Breast epithelium (tissue), 4 donors: Measurements from ENCODE around the gene ACSL3. TPM values are rescaled to one million over a fixed set of nuclear protein-coding genes. Genes with fewer than 3 reads are reported as not detected.

Source experiments
- DNase-seq, 2 donors: peaks; one replicate each; pipeline ENCODE4 v3.0.0-alpha.2; 2019; ENCODE audit warnings: low spot score in 2 of 2
- H3K27ac ChIP-seq, 2 donors: fragments of 200-600 bp; sonication (generic) in 1 of 2; one replicate each; pipeline ENCODE4 v1.5.1; 2016 to 2019; ENCODE audit warnings: mild to moderate bottlenecking in 1 of 2
- H3K27me3 ChIP-seq, 2 donors: fragments of 200-600 bp; sonication (generic) in 1 of 2; one replicate each; pipeline versions ENCODE4 v1.5.1 to v1.6.0; 2017 to 2019; ENCODE audit warnings: control low read depth in 1 of 2, mild to moderate bottlenecking in 1 of 2
- H3K36me3 ChIP-seq: fragments of 200-600 bp; one replicate; pipeline ENCODE4 v1.5.1; 2019
- H3K4me1 ChIP-seq, 2 donors: fragments of 200-600 bp; sonication (generic); one replicate each; pipeline ENCODE4 v1.5.1; 2016 to 2019; ENCODE audit warnings: control low read depth in 1 of 2
- H3K4me3 ChIP-seq, 3 donors: fragments of 200-600 bp; sonication (generic); 1 replicate in 2 of 3; 2 replicates in 1 of 3; pipeline ENCODE4 v1.5.1; 2016 to 2019; ENCODE audit warnings: mild to moderate bottlenecking in 3 of 3, moderate library complexity in 2 of 3
- H3K9me3 ChIP-seq, 2 donors: fragments of 200-600 bp; sonication (generic) in 1 of 2; one replicate each; pipeline ENCODE4 v1.5.1; 2016 to 2019; ENCODE audit warnings: control low read depth in 1 of 2
- CTCF ChIP-seq, 3 donors: fragments of 450-650 bp; IDR thresholded peaks; one replicate each; pipeline ENCODE4 v1.5.1; 2016 to 2017; ENCODE audit warnings: antibody characterized with exemption in 3 of 3, mild to moderate bottlenecking in 3 of 3, moderate library complexity in 3 of 3
- POLR2A ChIP-seq: fragments of 450-650 bp; IDR thresholded peaks from one replicate; pipeline ENCODE4 v1.6.1; 2016; ENCODE audit warnings: antibody characterized with exemption, mild to moderate bottlenecking, moderate library complexity
- POLR2AphosphoS5 ChIP-seq, 3 donors: sonication (generic); formaldehyde crosslinking; IDR thresholded peaks; one replicate each; pipeline ENCODE4 v1.6.1; 2017; ENCODE audit warnings: antibody characterized with exemption in 3 of 3
- intact Hi-C: fragments of 100-400 bp; cut with DNase I; formaldehyde crosslinking; loops from one replicate; pipeline ENCODE4 v1.15.1; 2023; ENCODE audit warnings: low total_unique reads
- total RNA-seq, 3 donors: library from RNA; depleted of rRNA; stranded (reverse); fragments of >200 nt; gene quantifications; one replicate each; pipeline ENCODE4 v1.1.0, GENCODE V29; 2016

ACSL3 gene
- total RNA-seq, 3 donors from 2014 or later, result 50.9 to 115 (median 74.4) TPM

DNA sequence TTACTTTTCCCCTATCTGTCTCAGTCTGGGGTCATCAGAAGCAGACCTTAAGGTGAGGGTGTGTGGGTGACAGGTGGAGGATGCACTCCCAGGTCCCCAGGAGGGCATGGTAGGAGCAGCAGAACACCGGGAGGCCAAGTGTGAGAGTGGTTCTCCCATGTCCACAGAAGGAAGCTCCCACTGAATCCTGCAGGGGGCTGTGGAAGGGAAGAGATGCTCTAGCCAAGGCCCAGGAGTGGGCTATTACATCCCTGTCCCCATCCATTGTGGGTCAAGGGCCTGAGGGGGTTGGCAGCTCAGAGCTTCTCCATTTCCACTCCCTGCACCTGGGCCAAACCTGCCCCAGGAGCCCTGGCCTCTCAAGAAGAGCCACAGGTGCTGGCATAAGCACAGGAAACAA lies 104.7 kb downstream of the ACSL3 start:
- H3K36me3 ChIP-seq, result no peaks in the 10 kb centered on the region
- no peak overlapping the region for H3K27ac ChIP-seq
- H3K9me3 ChIP-seq, result no peaks in the 10 kb centered on the region
- no peaks in the 10 kb centered on the region for H3K4me1 ChIP-seq
- H3K27me3 ChIP-seq, result no peaks in the 10 kb centered on the region
- no peak for DNase-seq
- intact Hi-C loops, result no loop called here
- H3K4me3 ChIP-seq, result no peak overlapping the region
- TF ChIP-seq POLR2A (no peak), CTCF (IDR thresholded peaks at IDR 0.05) (no peak), POLR2AphosphoS5 (IDR thresholded peaks at IDR 0.05) (no peak)

- no peaks in the 10 kb centered on the region for H3K36me3 ChIP-seq
- H3K4me1 ChIP-seq, result no peaks in the 10 kb centered on the region
These were observed 107.8 kb downstream of the ACSL3 start for GRCh38 chr2:222968550-222969155.

GRCh38 chr2:222969491-222969890 lies 108.7 kb downstream of the ACSL3 start:
- no peak for DNase-seq
- Histone ChIP-seq H3K36me3 (no peaks in the 10 kb centered on the region), H3K27me3 (no peaks in the 10 kb centered on the region), H3K9me3 (no peaks in the 10 kb centered on the region), H3K4me3 (no peak overlapping the region), H3K27ac (no peak overlapping the region), H3K4me1 (no peaks in the 10 kb centered on the region)
- no peak for TF ChIP-seq POLR2AphosphoS5 (IDR thresholded peaks at IDR 0.05)
- no peak for TF ChIP-seq CTCF (IDR thresholded peaks at IDR 0.05)
- no peak for TF ChIP-seq POLR2A
- intact Hi-C loops, result no loop called here

More at GRCh38 chr2:222968550-222969155, 107.8 kb downstream of the ACSL3 start:
- no peak overlapping the region for H3K27ac ChIP-seq
- no peak for DNase-seq
- no peaks in the 10 kb centered on the region for H3K9me3 ChIP-seq
- no peak overlapping the region for H3K4me3 ChIP-seq
- no peaks in the 10 kb centered on the region for H3K27me3 ChIP-seq
- TF ChIP-seq POLR2AphosphoS5 (IDR thresholded peaks at IDR 0.05), result no peak
- TF ChIP-seq CTCF (IDR thresholded peaks at IDR 0.05), result no peak
- TF ChIP-seq POLR2A, result no peak
- intact Hi-C loops, result no loop called here

- Histone ChIP-seq H3K27ac (no peak overlapping the region), H3K4me3 (no peak overlapping the region), H3K36me3 (no peaks in the 10 kb centered on the region), H3K4me1 (no peaks in the 10 kb centered on the region), H3K27me3 (no peaks in the 10 kb centered on the region), H3K9me3 (no peaks in the 10 kb centered on the region)
- no peak for DNase-seq
- intact Hi-C loops, result no loop called here
- TF ChIP-seq POLR2AphosphoS5 (IDR thresholded peaks at IDR 0.05), result no peak
These were observed 111.6 kb downstream of the ACSL3 start for GRCh38 chr2:222972420-222972819.

- Histone ChIP-seq H3K27me3 (no peaks in the 10 kb centered on the region), H3K36me3 (no peaks in the 10 kb centered on the region), H3K4me3 (no peak overlapping the region), H3K4me1 (no peaks in the 10 kb centered on the region), H3K27ac (no peak overlapping the region), H3K9me3 (no peaks in the 10 kb centered on the region)
- no peak for TF ChIP-seq CTCF (IDR thresholded peaks at IDR 0.05)
- TF ChIP-seq POLR2AphosphoS5 (IDR thresholded peaks at IDR 0.05), result no peak
- TF ChIP-seq POLR2A, result no peak
- intact Hi-C loops, result no loop called here
- no peak for DNase-seq
These were observed 112.4 kb downstream of the ACSL3 start for GRCh38 chr2:222973237-222973636.

DNA sequence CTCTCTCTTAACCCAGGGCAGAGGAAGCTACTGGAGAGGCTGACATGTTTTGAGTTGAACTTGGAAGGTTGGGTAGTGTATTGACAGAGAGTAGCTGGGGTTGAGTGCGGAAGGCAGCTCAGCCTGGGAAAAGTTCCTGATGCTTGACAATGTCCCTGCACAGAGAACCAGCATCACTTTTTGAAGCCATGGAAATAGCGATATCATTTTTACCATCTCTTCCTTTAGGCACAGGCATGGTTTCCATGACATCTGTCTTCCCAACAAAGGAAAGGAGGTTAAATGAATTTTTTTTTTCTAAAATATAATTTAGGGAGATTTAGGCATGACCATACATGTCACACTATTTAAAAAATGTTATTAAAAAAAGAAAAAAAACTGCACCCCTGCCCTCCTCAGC lies 112.9 kb downstream of the ACSL3 start:
- Histone ChIP-seq H3K4me3 (no peak overlapping the region), H3K9me3 (no peaks in the 10 kb centered on the region), H3K4me1 (no peaks in the 10 kb centered on the region), H3K27ac (no peak overlapping the region), H3K36me3 (no peaks in the 10 kb centered on the region), H3K27me3 (no peaks in the 10 kb centered on the region)
- intact Hi-C loops, result no loop called here
- DNase-seq, result no peak
- no peak for TF ChIP-seq POLR2AphosphoS5 (IDR thresholded peaks at IDR 0.05)
- TF ChIP-seq CTCF (IDR thresholded peaks at IDR 0.05), result no peak
- TF ChIP-seq POLR2A, result no peak
